NCI-H1930 (cell line): ENCODE measurements around the gene ZNF665.
"Not testable (repeated sequence)": the region's sequence is repeated elsewhere in the genome, so short reads cannot be mapped to it uniquely, and the experiment has no call there.

Experiments used
- DNase-seq, 2 experiments: peaks; one replicate each; lab custom pipeline; 2025; lab: John Stamatoyannopoulos, UW

The ZNF665 gene

DNA sequence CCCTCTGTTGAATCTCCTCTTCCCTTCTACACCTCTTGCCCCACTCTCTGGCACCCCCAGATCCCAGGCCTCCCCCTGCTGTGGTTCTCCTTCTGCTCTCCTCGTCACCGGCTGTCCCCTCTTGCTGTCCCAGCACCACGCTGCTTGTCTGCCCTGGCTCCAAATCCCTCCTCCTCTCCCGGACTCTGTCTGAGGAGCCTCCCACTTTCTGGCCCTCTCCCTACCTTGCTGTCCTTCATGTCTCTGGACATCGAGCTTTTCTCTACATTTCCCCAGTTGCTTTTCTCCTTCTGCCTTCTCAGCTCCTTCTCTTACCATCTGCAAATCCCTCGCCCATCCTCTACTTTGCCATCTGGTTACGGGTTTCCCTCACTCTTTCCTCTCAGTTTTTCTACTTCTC, 35.5 kb downstream of the ZNF665 start:
- no peak for DNase-seq

DNA sequence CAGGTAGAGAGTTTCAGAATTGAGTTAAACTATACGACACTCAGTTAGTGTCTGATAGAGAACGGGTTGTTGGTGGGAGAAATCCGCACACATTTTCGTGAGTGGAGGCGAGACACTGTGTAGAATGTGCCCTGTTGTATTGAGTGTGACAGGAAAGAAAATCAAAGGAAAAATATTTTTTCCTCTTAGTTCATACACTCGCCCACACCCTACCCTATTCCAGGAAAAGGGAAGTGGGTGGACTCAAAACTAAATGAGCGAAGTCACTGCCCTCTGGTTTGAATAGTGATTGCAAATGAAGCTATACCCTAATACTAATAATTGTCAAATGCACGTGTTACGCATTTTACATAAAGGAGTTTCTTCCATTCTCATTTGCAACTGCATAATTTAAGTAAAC, 36.3 kb downstream of the ZNF665 start:
- DNase-seq = no peak

DNA sequence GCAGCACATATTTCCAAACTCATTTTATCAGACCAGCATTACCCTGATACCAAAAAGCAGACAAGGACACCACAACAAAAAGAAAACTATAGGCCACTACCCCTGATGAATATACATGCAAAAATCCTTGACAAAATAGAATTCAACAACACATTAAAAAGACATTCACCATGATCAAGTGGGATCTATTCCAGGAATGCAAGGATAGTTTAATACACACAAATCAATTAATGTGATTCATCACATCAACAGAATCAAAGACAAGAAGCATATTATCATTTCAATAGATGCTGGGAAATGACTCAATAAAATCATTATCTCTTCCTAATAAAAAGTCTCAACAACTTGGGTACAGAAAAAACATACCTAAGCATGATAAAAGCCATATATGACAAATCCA, 45.5 kb downstream of the ZNF665 start:
- no peak for DNase-seq

- DNase-seq = no peak
Observed at GRCh38 chr19:53140351-53140750, 52.8 kb downstream of the ZNF665 start.

DNA sequence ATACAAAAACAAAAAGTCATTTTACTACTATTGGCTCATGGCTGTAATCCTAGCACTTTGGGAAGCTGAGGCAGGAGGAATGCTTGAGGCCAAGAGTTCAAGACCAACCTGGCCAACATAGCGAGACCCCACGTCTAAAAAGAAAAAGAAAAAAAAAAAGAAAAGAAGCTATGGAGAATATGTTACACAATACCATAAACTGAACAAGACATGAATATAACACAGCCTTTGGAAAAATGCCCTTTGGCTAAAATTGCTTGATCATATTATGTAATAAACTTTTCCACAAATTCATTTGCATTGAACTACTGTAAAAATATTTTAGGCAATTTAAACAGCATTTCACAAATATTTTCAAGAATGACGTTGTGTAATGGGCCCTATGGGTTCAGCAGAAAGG, 56.7 kb downstream of the ZNF665 start:
- no peak for DNase-seq

DNA sequence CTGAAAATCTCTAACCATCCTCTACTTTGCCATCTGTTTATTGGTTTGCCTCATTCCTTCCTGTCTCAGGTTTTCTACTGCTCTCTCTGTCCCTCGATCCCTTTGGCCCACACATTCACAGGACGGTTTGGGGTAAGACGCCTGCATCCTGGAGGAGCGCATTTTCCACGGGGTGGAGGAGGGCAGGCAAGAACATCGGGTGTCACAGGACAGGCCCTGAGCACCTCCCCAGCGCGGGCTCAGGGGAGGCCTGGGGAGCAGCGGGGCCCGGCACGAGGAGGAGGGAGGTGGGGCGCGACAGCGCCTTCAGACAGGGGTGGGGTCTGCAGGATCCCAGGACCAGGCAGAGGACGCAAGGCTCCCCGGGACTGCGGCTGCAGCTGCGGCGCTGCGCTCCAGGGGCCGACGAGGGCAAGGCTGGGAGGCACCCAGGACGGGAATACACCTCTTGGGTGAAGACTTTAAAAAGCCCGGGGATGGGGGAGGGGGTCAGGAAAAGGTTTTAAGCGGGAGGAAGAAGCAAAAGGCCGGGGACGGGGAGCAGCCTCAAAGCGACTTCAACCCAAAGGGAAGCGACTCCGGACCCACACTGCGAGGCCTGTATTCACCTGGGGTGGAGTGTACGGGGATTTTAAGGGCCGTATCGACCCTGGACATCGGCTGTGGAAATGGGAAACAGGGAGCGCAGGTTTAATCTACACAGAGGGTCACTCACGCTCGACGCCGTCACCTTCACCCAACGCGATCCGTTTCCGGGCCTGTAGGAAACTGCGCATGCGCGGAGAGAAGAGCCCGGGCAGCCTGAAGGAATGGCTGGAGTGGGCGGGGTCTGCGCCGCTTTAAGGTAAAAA, 60.8 kb downstream of the ZNF665 start, which contains the start of gene ZNF415:
TSS of gene ZNF415 (minus strand) at position 770 of the 851 bp plus-strand sequence. CDS start 10,234 bp downstream, outside the sequence.
- peak; percentile 88 for DNase-seq

DNA sequence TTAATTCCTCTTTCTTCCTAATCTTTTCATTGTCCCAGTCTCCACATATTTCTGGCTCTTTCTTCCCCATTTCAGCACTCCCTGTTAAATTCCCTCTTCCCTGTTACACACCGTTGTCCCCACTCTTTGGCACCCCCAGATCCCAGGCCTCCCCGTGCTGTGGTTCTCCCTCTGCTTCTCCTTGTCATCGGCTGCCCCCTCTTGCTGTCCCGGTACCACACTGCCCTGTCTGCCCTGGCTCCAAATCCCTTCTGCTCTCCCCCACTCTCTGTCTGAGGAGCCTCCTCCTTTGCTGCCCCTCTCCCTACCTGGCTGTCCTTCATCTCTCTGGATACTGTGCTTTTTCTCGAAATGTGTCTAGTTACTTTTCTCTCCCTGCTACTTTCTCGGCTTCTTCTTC, 61.4 kb downstream of the ZNF665 start:
- DNase-seq = no peak

DNA sequence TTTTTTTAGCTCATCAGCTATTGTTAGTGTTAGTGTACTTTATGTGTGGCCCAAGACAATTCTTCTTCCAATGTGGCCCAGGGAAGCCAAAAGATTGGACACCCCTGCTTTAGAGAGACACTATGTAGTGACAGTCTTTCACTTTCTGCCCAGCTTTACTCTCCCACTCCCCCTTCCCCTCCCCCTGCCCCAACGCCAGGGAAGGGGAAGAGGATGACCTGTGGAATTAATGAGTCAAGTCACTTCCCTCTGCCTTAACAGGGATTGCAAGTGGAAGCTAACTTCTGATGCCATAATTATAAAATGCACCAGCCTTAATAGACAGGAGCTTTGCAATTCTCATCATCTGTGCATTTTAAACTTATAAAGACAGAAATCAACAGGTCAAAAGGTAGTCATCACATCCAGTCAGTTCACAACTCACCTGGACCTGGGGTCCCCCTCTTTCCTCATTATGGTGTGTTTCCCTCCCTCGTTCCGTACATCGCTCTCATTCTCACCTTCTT, 62.0 kb downstream of the ZNF665 start:
- DNase-seq = no peak

DNA sequence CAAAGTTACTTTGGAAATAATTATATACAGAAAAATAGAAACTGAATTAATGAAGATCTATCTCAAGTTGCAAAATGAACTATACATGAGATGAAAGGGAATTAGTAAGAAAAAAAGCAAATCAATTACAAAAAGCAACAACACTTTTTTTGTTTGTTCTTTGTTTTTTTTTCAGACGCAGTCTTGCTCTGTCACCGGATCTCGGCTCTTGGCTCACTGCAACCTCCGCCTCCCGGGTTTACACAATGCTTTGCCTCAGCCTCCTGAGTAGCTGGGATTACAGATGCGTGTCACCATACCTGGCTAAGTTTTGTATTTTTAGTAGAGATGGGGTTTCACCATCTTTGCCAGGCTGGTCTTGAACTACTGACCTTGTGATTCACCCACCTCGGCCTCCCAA, 62.7 kb downstream of the ZNF665 start:
- no peak for DNase-seq

DNA sequence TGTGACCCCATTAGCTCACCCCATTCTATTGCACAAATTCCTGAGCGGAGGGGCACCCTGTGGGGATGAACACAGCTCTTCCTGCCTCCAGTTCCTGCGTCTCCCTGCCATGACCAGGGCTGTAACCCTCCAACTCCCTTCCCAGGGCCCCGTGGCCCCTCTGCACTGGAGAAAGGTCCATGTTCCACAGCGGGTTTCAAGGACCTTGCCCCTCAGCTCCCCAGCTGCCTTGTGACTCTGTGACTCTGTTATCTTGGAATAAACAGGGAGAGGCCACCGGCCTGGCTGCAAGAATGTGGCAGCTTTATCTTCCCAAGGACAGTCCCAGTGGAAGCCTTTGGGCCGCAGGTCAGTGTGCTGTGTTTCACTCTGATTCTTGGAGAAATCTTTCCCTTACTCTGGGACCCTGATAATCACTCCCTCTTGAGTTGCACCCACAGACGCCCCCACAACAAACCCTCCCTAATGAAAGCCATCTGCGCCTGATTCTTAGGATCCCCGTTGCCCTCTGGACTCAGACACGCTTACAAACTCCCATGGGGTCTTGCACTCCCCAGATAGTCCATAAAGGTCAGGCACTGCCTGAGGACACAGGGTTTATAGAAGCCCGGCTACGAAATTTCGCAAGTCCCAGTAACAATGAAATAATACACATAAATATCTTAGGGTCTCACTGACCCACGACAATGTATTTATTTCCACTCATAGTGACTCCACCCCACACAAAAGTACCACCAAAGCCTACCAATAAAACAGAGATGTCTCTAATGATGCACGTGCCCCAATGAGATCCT, 66.2 kb downstream of the ZNF665 start:
- not testable (repeated sequence) for DNase-seq

- DNase-seq = no peak
Observed at GRCh38 chr19:53123400-53123799, 69.8 kb downstream of the ZNF665 start.
